ENCODE data around the gene PTBP1. TPM values are rescaled to one million over a fixed set of nuclear protein-coding genes. Genes with fewer than 3 reads are reported as not detected.

Gene PTBP1
- total and polyA plus RNA-seq, 9 donors: 73.4 to 312 (median 215) TPM

DNA sequence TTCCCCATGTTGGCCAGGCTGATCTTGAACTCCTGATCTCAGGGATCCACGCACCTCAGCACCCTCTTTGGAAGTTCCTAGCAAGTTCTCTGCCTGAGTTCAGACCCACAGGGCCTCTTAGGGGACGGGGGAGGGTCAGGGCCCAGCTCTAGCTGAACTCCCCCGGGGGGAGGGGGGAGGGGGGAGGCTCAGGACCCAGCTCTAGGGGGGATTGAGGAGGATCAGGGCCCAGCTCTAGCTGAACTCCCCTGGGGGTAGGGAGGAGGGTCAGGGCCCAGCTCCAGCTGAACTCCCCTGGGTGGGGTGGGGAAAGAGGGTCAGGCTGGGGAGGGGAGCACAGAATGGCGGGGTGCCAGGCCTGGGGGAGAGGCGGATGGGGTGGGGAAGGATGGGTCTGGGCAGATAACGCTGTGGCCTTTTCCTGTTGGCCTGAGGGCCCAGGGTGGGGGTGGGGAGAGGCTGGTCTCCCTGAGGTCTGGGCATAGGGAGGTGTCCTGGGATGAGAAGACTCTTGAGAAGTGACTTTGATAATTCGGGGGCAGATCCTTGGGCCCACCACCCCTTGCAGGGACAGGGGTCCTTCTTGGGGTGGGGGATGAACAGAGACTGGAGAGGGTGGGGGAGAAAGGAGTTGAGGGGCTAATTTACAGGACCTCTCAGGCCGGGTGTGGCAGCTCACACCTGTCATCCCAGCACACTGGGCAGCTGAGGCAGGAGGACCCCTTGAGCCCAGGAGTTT, 5.5 kb upstream of the PTBP1 start:
- no peaks in the 10 kb centered on the region for H3K36me3 ChIP-seq
- intact Hi-C loops (cut with DNase I): loop anchor here in 2 of 4 donors (10.0 kb wide), 1 partner anchor 123 kb away; the partner anchor contains the start of genes KISS1R (in 2 of the 2) and R3HDM4 (in 2 of the 2)
- no peaks in the 10 kb centered on the region for H3K9me3 ChIP-seq
- peaks cover 5% of the 10 kb centered on the region for H3K4me1 ChIP-seq (ENCODE audit: insufficient read depth)
- H3K27ac ChIP-seq: no peak overlapping the region
- DNase-seq: peak in 1 of 5 donors; percentile 43
- no peak overlapping the region for H3K4me3 ChIP-seq
- 41 to 47% (median 41%) methylated on average over 8 of the region's 8 CpGs for WGBS, 3 donors
- no peak for TF ChIP-seq EP300 (IDR thresholded peaks at IDR 0.05)
- TF ChIP-seq POLR2A (IDR thresholded peaks at IDR 0.05): no peak
- TF ChIP-seq, protein P1, sequence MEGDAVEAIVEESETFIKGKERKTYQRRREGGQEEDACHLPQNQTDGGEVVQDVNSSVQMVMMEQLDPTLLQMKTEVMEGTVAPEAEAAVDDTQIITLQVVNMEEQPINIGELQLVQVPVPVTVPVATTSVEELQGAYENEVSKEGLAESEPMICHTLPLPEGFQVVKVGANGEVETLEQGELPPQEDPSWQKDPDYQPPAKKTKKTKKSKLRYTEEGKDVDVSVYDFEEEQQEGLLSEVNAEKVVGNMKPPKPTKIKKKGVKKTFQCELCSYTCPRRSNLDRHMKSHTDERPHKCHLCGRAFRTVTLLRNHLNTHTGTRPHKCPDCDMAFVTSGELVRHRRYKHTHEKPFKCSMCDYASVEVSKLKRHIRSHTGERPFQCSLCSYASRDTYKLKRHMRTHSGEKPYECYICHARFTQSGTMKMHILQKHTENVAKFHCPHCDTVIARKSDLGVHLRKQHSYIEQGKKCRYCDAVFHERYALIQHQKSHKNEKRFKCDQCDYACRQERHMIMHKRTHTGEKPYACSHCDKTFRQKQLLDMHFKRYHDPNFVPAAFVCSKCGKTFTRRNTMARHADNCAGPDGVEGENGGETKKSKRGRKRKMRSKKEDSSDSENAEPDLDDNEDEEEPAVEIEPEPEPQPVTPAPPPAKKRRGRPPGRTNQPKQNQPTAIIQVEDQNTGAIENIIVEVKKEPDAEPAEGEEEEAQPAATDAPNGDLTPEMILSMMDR (IDR thresholded peaks at IDR 0.05): no peak
- no peaks in the 10 kb centered on the region for H3K27me3 ChIP-seq

DNA sequence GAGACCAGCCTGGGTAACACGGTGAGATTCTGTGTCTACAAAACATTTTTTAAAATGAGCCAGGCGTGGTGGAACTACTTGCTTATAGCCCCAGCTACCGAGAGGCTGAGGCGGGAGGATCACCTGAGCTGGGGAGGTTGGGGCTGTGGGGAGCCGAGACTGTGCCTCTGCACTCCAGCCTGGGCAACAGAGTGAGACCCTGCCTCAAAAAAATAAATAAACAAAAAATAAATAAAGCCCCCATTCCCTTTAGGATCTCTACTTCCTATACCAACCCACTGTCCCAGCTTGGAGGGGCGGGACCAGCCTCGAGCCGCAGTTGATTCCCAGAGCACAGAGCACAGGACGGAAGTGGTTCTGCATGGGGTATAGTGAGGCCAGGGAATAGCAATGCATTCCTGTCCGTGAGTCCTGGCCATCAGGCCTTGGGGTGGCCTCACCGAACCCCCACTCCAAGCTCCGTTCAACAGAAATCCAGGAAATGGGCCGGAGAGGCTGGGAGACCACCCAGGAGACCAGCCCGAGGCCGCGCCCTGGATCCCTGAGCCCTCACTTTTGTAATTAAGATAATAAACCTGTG, 4.9 kb upstream of the PTBP1 start:
- Histone ChIP-seq H3K27me3 (no peaks in the 10 kb centered on the region), H3K27ac (no peak overlapping the region), H3K36me3 (no peaks in the 10 kb centered on the region), H3K9me3 (no peaks in the 10 kb centered on the region), H3K4me3 (no peak overlapping the region), H3K4me1 (ENCODE audit: insufficient read depth) (peaks cover 5% of the 10 kb centered on the region)
- intact Hi-C loops (cut with DNase I): loop anchor here in 2 of 4 donors (10.0 kb wide), 1 partner anchor 122 kb away; the partner anchor contains the start of genes KISS1R (in 2 of the 2) and R3HDM4 (in 2 of the 2)
- TF ChIP-seq POLR2A (IDR thresholded peaks at IDR 0.05) (no peak), EP300 (IDR thresholded peaks at IDR 0.05) (no peak)
- TF ChIP-seq, protein P1 (IDR thresholded peaks at IDR 0.05): no peak
- 73 to 81% (median 80%) methylated on average over 16 of the region's 16 CpGs for WGBS, 3 donors
- DNase-seq: peak in 1 of 5 donors; percentile 15

DNA sequence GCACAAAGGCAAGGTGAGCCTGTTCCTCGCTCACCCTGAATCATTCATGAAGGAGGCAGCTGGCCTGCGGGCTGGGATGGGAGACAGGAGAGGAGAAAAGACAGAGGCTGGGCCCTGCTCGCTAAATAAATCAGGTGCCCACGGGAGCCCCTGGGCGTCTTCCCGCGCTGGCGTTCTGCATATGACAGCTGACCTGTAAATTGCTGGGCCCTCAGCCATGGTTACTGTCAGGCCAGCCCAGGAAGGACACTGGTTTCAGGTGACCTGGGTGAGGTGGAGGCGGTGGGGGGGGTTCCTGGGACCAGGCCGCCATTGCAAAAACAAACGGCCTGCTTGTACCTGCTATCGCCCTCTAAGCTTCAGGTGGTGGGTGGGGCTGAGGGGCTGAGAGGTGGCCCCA, 3.4 kb upstream of the PTBP1 start:
- peaks cover 9% of the 10 kb centered on the region for H3K4me1 ChIP-seq (ENCODE audit: insufficient read depth)
- TF ChIP-seq EP300 (IDR thresholded peaks at IDR 0.05): no peak
- TF ChIP-seq POLR2A (IDR thresholded peaks at IDR 0.05): no peak
- TF ChIP-seq, protein P1 (IDR thresholded peaks at IDR 0.05): no peak
- intact Hi-C loops (cut with DNase I): loop anchor here in 2 of 4 donors (10.0 kb wide), 1 partner anchor 121 kb away; the partner anchor contains the start of genes KISS1R (in 2 of the 2) and R3HDM4 (in 2 of the 2)
- no peaks in the 10 kb centered on the region for H3K36me3 ChIP-seq
- H3K27me3 ChIP-seq: no peaks in the 10 kb centered on the region
- H3K27ac ChIP-seq: no peak overlapping the region
- H3K9me3 ChIP-seq: no peaks in the 10 kb centered on the region
- H3K4me3 ChIP-seq: no peak overlapping the region
- 92 to 94% (median 92%) methylated on average over 12 of the region's 12 CpGs for WGBS, 3 donors
- no peak for DNase-seq

DNA sequence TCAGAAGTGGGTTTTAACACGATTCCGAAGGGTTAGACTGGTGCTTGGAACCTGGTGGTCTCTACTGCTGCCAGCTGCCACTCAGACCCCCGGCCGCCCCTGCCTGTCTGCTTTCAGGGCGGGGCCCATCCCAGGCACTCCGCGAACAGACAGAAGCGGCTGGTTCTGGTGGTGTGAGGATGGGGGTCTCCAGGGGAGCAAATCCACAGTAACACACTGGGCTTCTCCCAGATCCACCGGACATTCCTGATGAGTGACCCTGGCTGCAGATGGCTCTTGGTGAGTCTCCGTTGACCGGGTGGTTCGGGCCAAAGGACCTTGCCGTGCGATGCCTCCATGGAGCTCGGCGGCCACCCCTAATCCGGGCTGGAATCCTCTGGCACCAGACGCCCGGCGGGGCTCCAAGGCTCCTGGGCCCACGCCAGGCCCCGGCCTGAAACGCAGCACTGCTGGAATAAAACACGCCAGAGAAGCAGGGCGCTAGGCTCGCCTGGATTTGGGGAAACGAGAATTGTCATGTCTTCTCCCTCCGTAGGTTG, 2.1 kb upstream of the PTBP1 start:
- H3K9me3 ChIP-seq: no peaks in the 10 kb centered on the region
- TF ChIP-seq, protein P1 (IDR thresholded peaks at IDR 0.05): no peak
- TF ChIP-seq EP300 (IDR thresholded peaks at IDR 0.05): no peak
- no peak for TF ChIP-seq POLR2A (IDR thresholded peaks at IDR 0.05)
- intact Hi-C loops (cut with DNase I): loop anchor here in 2 of 4 donors (10.0 kb wide), 1 partner anchor 120 kb away; the partner anchor contains the start of genes KISS1R (in 2 of the 2) and R3HDM4 (in 2 of the 2)
- DNase-seq: peak in 3 of 5 donors; percentile 60 to 75 (median 64)
- peaks cover 19% of the 10 kb centered on the region for H3K4me1 ChIP-seq (ENCODE audit: insufficient read depth)
- WGBS, 3 donors: 76 to 88% (median 87%) methylated on average over 28 of the region's 28 CpGs
- no peak overlapping the region for H3K4me3 ChIP-seq
- H3K27ac ChIP-seq: no peak overlapping the region
- H3K36me3 ChIP-seq: no peaks in the 10 kb centered on the region
- no peaks in the 10 kb centered on the region for H3K27me3 ChIP-seq
